ENCODE data around the gene MYOF.
A peak's percentile ranks its signal among the peaks of the same experiment; 100 is the strongest.

Gene MYOF

DNA sequence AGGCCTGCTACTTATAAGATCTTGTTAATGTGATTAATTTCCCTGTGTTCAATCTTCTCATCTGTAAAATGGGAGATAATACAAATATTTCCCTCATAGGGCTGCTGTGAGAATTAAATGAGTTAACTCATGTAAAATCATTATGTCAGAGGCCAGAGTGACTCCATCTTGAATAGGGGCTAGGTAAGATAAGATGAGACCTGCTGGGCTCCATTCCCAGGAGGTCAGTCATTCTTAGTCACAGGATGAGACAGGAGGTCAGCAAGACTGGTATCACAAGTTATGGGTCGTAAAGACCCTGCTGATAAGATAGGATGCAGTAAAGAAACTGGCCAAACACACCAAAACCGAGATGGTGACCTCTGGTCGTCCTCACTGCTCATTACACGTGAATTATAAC, 207.7 kb downstream of the MYOF start:
- TF ChIP-seq, protein P1, sequence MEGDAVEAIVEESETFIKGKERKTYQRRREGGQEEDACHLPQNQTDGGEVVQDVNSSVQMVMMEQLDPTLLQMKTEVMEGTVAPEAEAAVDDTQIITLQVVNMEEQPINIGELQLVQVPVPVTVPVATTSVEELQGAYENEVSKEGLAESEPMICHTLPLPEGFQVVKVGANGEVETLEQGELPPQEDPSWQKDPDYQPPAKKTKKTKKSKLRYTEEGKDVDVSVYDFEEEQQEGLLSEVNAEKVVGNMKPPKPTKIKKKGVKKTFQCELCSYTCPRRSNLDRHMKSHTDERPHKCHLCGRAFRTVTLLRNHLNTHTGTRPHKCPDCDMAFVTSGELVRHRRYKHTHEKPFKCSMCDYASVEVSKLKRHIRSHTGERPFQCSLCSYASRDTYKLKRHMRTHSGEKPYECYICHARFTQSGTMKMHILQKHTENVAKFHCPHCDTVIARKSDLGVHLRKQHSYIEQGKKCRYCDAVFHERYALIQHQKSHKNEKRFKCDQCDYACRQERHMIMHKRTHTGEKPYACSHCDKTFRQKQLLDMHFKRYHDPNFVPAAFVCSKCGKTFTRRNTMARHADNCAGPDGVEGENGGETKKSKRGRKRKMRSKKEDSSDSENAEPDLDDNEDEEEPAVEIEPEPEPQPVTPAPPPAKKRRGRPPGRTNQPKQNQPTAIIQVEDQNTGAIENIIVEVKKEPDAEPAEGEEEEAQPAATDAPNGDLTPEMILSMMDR (IDR thresholded peaks at IDR 0.05) = no peak
- Mint-ChIP-seq H3K4me1 (peaks cover 30% of the 10 kb centered on the region), H3K4me3 (no peak overlapping the region), H3K27ac (peak overlapping the region; percentile 62), H3K36me3 (ENCODE audit: low read depth) (peaks cover 4% of the 10 kb centered on the region), H3K27me3 (ENCODE audit: low read depth, poor library complexity) (peaks cover 3% of the 10 kb centered on the region), H3K9me3 (peaks cover 31% of the 10 kb centered on the region)
- no peak for DNase-seq

DNA sequence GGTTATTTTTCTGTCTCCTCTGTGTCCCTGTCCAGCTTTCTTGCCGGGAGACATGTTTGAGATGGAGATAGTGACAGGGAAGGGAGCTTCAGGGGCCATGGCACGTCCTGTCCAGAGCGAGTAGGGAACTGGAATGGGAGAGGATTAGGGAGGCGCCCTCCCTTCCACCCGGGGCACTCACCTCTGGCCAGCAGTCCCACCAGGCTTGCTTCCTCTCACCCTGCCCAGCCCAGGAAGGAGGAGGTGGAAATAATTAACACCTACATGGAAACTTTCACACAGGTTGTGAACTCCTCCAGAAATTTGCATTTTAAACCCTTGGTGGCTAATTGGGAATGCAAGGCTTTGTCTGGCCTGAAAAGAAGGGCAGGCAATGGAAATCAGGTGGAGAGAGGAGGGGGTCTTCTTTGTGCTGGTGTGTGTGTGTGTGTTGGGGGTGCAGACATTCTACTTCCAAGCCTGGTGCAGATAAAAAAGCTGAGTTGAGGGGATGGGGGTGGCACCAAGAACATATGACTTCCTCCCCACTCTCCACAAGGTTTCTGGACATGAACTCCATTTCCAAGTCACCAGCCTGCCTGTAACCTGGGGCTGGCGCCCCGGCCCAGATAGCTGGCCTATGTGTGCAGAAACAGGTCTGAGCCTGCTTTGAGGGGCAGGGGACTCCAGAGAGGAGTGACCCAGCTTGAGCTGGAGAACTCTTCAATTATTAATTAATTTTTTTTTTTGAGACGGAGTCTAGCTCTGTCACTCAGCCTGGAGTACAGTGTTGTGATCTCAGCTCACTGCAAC, 209.1 kb downstream of the MYOF start:
- no peak overlapping the region for H3K4me3 Mint-ChIP-seq
- H3K9me3 Mint-ChIP-seq = peaks cover 37% of the 10 kb centered on the region
- no peak overlapping the region for H3K27ac Mint-ChIP-seq
- H3K4me1 Mint-ChIP-seq = peaks cover 34% of the 10 kb centered on the region
- peaks cover 3% of the 10 kb centered on the region for H3K27me3 Mint-ChIP-seq (ENCODE audit: low read depth, poor library complexity)
- TF ChIP-seq, protein P1 (IDR thresholded peaks at IDR 0.05) = no peak
- peaks cover 10% of the 10 kb centered on the region for H3K36me3 Mint-ChIP-seq (ENCODE audit: low read depth)
- DNase-seq = no peak

DNA sequence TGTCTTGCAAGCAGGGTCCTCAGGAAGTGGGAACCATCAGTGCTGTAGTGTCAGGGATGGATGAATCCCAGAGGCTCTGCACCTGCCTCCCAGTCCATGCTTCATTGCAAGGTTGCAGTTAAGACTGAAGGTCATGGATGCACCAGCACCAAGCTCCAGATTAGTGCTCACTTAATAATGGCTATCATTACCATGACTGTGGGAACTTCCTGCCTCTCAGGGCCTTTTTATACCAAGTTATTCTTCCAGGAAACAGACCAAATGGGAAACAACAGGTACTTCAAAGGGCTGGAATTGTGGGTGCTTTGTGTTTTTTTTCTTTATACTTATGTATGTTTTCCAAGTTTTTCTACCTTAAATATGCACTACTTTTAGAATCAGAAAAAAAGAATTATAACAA, 210.8 kb downstream of the MYOF start:
- Mint-ChIP-seq H3K4me3 (no peak overlapping the region), H3K27me3 (ENCODE audit: low read depth, poor library complexity) (peaks cover 2% of the 10 kb centered on the region), H3K9me3 (peaks cover 26% of the 10 kb centered on the region), H3K4me1 (peaks cover 37% of the 10 kb centered on the region), H3K36me3 (ENCODE audit: low read depth) (peaks cover 10% of the 10 kb centered on the region), H3K27ac (no peak overlapping the region)
- TF ChIP-seq, protein P1 (IDR thresholded peaks at IDR 0.05) = no peak
- no peak for DNase-seq

DNA sequence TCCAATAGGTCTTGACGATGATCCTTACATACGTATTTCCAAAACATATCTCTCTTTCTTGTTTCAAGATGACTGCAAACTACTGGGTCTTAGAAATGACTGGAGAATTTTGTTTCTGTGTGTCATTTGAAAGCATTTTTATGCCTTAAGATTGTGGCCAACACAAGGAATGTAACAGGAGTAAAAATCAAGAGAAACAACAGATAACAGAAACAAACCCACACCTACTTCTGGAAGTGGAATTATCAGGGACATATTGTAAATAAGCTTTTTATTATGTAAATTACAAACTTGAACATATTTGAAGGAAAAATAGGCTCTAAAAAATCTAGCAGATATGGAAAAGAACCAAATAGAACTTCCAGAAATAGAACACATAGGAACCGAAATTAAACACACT, 212.9 kb downstream of the MYOF start:
- Mint-ChIP-seq H3K4me3 (no peak overlapping the region), H3K36me3 (ENCODE audit: low read depth) (peaks cover 10% of the 10 kb centered on the region), H3K27me3 (ENCODE audit: low read depth, poor library complexity) (peaks cover 6% of the 10 kb centered on the region), H3K4me1 (peaks cover 24% of the 10 kb centered on the region), H3K9me3 (peaks cover 26% of the 10 kb centered on the region), H3K27ac (no peak overlapping the region)
- DNase-seq = no peak
- TF ChIP-seq, protein P1 (IDR thresholded peaks at IDR 0.05) = no peak

DNA sequence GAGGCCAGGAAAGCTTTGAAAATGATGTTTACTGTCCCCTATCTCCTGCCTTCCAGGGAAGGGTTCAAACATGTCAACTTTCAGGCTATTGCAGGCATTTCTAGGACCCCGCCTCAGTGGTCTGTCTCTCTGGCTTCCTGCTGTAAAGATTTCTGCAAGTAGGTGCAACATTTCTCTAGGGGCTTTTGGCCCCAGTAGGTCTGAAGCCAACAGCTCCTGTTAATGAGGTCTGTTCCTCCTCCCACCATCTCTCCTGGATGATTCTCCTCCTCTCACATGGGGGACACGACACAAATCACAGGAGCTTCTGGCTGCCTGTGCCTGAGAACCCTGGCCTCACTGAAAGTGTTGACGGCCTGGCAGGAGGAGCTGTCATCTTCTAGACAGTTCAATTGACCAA, 214.1 kb downstream of the MYOF start:
- Mint-ChIP-seq H3K9me3 (peaks cover 26% of the 10 kb centered on the region), H3K36me3 (ENCODE audit: low read depth) (peaks cover 10% of the 10 kb centered on the region), H3K4me3 (no peak overlapping the region), H3K27ac (peak overlapping the region; percentile 91), H3K4me1 (peaks cover 18% of the 10 kb centered on the region), H3K27me3 (ENCODE audit: low read depth, poor library complexity) (peaks cover 9% of the 10 kb centered on the region)
- DNase-seq = no peak
- TF ChIP-seq, protein P1 (IDR thresholded peaks at IDR 0.05) = no peak

DNA sequence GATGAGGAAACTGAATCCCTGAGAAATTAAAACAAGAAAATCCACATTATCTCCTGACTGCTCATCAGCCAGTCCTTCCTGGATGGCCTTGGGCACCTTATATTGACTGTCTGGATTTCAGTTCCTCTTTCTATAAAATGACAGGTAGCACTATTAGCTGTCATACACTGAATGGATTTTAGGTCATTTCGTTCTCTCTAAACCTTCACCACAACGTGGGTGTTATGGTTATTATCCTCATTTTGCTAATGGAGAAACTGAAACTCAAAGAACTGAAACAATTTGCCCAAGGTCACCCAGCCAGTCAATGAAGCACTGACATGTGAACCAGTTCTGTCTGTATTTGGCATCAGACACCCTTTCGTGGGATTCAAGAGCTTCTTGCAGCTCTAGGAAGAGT, 214.6 kb downstream of the MYOF start:
- peak overlapping the region; percentile 91 for H3K27ac Mint-ChIP-seq
- peaks cover 11% of the 10 kb centered on the region for H3K27me3 Mint-ChIP-seq (ENCODE audit: low read depth, poor library complexity)
- TF ChIP-seq, protein P1 (IDR thresholded peaks at IDR 0.05) = no peak
- DNase-seq = no peak
- peaks cover 26% of the 10 kb centered on the region for H3K9me3 Mint-ChIP-seq
- H3K4me1 Mint-ChIP-seq = peaks cover 13% of the 10 kb centered on the region
- no peak overlapping the region for H3K4me3 Mint-ChIP-seq
- peaks cover 10% of the 10 kb centered on the region for H3K36me3 Mint-ChIP-seq (ENCODE audit: low read depth)
